Tibial artery (tissue), 4 donors: Measurements from ENCODE around the gene FAM184A.

Source experiments
- DNase-seq, 2 donors: peaks; one replicate each; pipeline ENCODE4 v3.0.0-alpha.2; 2019
- H3K27ac ChIP-seq, 2 donors: fragments of 200-600 bp; sonication (generic) in 1 of 2; 1 replicate in 1 of 2; 2 replicates in 1 of 2; pipeline ENCODE4 v1.5.1; 2018 to 2019; ENCODE audit warnings: mild to moderate bottlenecking in 1 of 2
- H3K27me3 ChIP-seq, 2 donors: fragments of 200-600 bp; sonication (generic) in 1 of 2; one replicate each; pipeline versions ENCODE4 v1.5.1 to v1.6.0; 2016 to 2019
- H3K36me3 ChIP-seq, 3 donors: fragments of 200-600 bp; sonication (generic) in 2 of 3; one replicate each; pipeline ENCODE4 v1.5.1; 2016 to 2019; ENCODE audit warnings: mild to moderate bottlenecking in 2 of 3
- H3K4me1 ChIP-seq, 4 donors: fragments of 200-600 bp; sonication (generic) in 2 of 4; 1 replicate in 3 of 4; 2 replicates in 1 of 4; pipeline ENCODE4 v1.5.1; 2016 to 2019
- H3K4me3 ChIP-seq, 2 donors: fragments of 200-600 bp; sonication (generic) in 1 of 2; 1 replicate in 1 of 2; 2 replicates in 1 of 2; pipeline ENCODE4 v1.5.1; 2018 to 2019; ENCODE audit warnings: mild to moderate bottlenecking in 2 of 2
- H3K9me3 ChIP-seq, 3 donors: fragments of 200-600 bp; sonication (generic) in 1 of 3; one replicate each; pipeline ENCODE4 v1.5.1; 2016 to 2019
- CTCF ChIP-seq, 2 experiments: fragments of 200-600 bp in 1 of 2; fragments of 450-650 bp in 1 of 2; IDR thresholded peaks; one replicate each; pipeline ENCODE4 v1.5.1; 2017 to 2019; ENCODE audit warnings: antibody characterized with exemption in 2 of 2, mild to moderate bottlenecking in 1 of 2, moderate library complexity in 1 of 2
- intact Hi-C: fragments of 100-400 bp; cut with DNase I; formaldehyde crosslinking; loops from one replicate; pipeline ENCODE4 v1.15.0; 2023; ENCODE audit warnings: low total_unique reads

FAM184A gene

GRCh38 chr6:119067091-119067490 is 11.4 kb downstream of the FAM184A start:
- intact Hi-C loops, result no loop called here
- Histone ChIP-seq H3K4me3 (no peak overlapping the region), H3K36me3 (no peaks in the 10 kb centered on the region), H3K9me3 (no peaks in the 10 kb centered on the region), H3K27me3 (no peaks in the 10 kb centered on the region), H3K27ac (no peak overlapping the region), H3K4me1 (no peaks in the 10 kb centered on the region)
- TF ChIP-seq CTCF (IDR thresholded peaks at IDR 0.05), result no peak
- DNase-seq, result no peak

- Histone ChIP-seq H3K4me3 (no peak overlapping the region), H3K9me3 (no peaks in the 10 kb centered on the region), H3K27me3 (no peaks in the 10 kb centered on the region), H3K36me3 (no peaks in the 10 kb centered on the region), H3K27ac (no peak overlapping the region), H3K4me1 (no peaks in the 10 kb centered on the region)
- DNase-seq, result no peak
- intact Hi-C loops, result no loop called here
- TF ChIP-seq CTCF (IDR thresholded peaks at IDR 0.05), result no peak
These were observed 11.9 kb downstream of the FAM184A start for GRCh38 chr6:119066517-119066916.

- Histone ChIP-seq H3K4me1 (no peaks in the 10 kb centered on the region), H3K27ac (no peak overlapping the region), H3K9me3 (no peaks in the 10 kb centered on the region), H3K27me3 (no peaks in the 10 kb centered on the region), H3K4me3 (no peak overlapping the region), H3K36me3 (no peaks in the 10 kb centered on the region)
- no peak for DNase-seq
- intact Hi-C loops, result no loop called here
- TF ChIP-seq CTCF (IDR thresholded peaks at IDR 0.05), result no peak
These were observed 12.5 kb downstream of the FAM184A start for GRCh38 chr6:119065955-119066354.

- no peak for DNase-seq
- H3K27ac ChIP-seq, result no peak overlapping the region
- intact Hi-C loops, result no loop called here
- H3K4me1 ChIP-seq, result no peaks in the 10 kb centered on the region
- H3K27me3 ChIP-seq, result no peaks in the 10 kb centered on the region
- H3K9me3 ChIP-seq, result no peaks in the 10 kb centered on the region
- H3K4me3 ChIP-seq, result no peak overlapping the region
- H3K36me3 ChIP-seq, result no peaks in the 10 kb centered on the region
- no peak for TF ChIP-seq CTCF (IDR thresholded peaks at IDR 0.05)
These were observed 13.1 kb downstream of the FAM184A start for GRCh38 chr6:119065382-119065781.

GRCh38 chr6:119063491-119063890 is 15.0 kb downstream of the FAM184A start:
- H3K36me3 ChIP-seq, result no peaks in the 10 kb centered on the region
- no peaks in the 10 kb centered on the region for H3K4me1 ChIP-seq
- intact Hi-C loops, result no loop called here
- H3K27me3 ChIP-seq, result no peaks in the 10 kb centered on the region
- H3K4me3 ChIP-seq, result no peak overlapping the region
- no peaks in the 10 kb centered on the region for H3K9me3 ChIP-seq
- TF ChIP-seq CTCF (IDR thresholded peaks at IDR 0.05), result no peak
- H3K27ac ChIP-seq, result no peak overlapping the region
- DNase-seq, result no peak

- H3K27ac ChIP-seq, result no peak overlapping the region
- no peaks in the 10 kb centered on the region for H3K9me3 ChIP-seq
- no peaks in the 10 kb centered on the region for H3K4me1 ChIP-seq
- no peak for TF ChIP-seq CTCF (IDR thresholded peaks at IDR 0.05)
- intact Hi-C loops, result no loop called here
- H3K36me3 ChIP-seq, result no peaks in the 10 kb centered on the region
- no peak overlapping the region for H3K4me3 ChIP-seq
- no peaks in the 10 kb centered on the region for H3K27me3 ChIP-seq
- no peak for DNase-seq
These were observed 17.2 kb downstream of the FAM184A start for GRCh38 chr6:119061215-119061614.
